NB4 (cell line): ENCODE measurements around the gene DRC3.

Source experiments
- DNase-seq: peaks from one replicate; pipeline ENCODE4 v3.0.0; 2010; ENCODE audit warnings: low read depth
- H3K4me3 ChIP-seq: one replicate; pipeline ENCODE4 v1.5.1; 2011; ENCODE audit warnings: mild to moderate bottlenecking, low read depth, low read length, moderate library complexity
- MYC ChIP-seq: IDR thresholded peaks from 2 replicates; pipeline ENCODE4 v1.6.1; 2011; ENCODE audit warnings: low read depth, low read length
- POLR2A ChIP-seq: IDR thresholded peaks from 2 replicates; pipeline ENCODE4 v1.6.1; 2011; ENCODE audit warnings: mild to moderate bottlenecking; ENCODE audit not compliant: insufficient read length; ENCODE audit errors: extremely low read depth
- TF ChIP-seq, protein P1 (sequence below): IDR thresholded peaks from one replicate; pipeline ENCODE4 v1.5.1; 2012; ENCODE audit warnings: low read depth, low read length
- TF ChIP-seq, protein P2 (sequence below): IDR thresholded peaks from 2 replicates; pipeline ENCODE4 v1.6.1; 2011; ENCODE audit warnings: low read depth, low read length

Gene DRC3

GRCh38 chr17:17985555-17985954, 12.9 kb downstream of the DRC3 start:
- peak; percentile 52 for DNase-seq
- TF ChIP-seq, protein P1, sequence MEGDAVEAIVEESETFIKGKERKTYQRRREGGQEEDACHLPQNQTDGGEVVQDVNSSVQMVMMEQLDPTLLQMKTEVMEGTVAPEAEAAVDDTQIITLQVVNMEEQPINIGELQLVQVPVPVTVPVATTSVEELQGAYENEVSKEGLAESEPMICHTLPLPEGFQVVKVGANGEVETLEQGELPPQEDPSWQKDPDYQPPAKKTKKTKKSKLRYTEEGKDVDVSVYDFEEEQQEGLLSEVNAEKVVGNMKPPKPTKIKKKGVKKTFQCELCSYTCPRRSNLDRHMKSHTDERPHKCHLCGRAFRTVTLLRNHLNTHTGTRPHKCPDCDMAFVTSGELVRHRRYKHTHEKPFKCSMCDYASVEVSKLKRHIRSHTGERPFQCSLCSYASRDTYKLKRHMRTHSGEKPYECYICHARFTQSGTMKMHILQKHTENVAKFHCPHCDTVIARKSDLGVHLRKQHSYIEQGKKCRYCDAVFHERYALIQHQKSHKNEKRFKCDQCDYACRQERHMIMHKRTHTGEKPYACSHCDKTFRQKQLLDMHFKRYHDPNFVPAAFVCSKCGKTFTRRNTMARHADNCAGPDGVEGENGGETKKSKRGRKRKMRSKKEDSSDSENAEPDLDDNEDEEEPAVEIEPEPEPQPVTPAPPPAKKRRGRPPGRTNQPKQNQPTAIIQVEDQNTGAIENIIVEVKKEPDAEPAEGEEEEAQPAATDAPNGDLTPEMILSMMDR = peak; percentile 59
- no peak for TF ChIP-seq MYC
- H3K4me3 ChIP-seq = no peak overlapping the region

- no peak overlapping the region for H3K4me3 ChIP-seq
- DNase-seq = no peak
- TF ChIP-seq MYC (no peak), POLR2A (no peak)
- TF ChIP-seq, protein P2, sequence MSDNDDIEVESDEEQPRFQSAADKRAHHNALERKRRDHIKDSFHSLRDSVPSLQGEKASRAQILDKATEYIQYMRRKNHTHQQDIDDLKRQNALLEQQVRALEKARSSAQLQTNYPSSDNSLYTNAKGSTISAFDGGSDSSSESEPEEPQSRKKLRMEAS = no peak
- TF ChIP-seq, protein P1 = no peak
These were observed 14.7 kb downstream of the DRC3 start for GRCh38 chr17:17987187-17987896.

DNA sequence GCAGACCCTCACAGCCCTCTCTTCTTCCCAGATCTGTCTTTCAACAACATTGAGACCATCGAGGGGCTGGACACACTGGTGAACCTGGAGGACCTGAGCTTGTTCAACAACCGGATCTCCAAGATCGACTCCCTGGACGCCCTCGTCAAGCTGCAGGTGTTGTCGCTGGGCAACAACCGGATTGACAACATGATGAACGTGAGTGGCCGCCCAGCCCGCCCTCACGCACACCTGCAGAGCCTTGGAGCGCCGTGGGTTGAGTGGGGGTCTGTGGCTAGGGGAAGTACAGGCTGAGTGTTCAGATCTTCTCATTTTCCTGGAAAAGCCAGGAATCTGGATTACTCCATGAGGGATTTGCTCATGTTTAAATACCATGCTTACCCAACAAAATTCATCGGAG, 15.2 kb downstream of the DRC3 start:
- H3K4me3 ChIP-seq = no peak overlapping the region
- no peak for DNase-seq
- no peak for TF ChIP-seq POLR2A

DNA sequence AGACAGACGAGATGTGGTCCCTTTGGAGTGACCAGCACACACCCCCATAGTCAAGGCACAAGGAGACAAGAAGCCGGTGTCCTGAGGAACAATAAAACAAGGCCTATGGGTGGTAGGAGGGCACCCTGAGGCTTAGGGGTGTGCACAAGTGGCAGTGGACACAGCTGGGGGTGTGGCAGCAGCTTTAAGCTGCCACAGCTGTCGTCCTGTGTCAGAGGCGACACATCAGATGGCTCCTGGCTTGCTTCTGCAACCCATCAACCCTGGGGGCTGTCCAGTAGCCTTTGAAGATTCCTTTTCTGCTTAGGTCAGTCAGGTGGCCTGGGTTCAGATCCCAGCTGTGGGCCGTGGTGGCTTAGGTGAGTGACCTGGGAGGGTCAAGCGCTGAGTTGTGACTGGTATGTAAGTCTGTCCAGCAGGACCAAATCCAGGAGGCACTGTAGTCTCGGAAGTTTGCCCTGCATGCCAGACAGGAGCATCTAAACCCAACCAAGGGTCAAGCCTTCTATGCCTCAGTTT, 15.8 kb downstream of the DRC3 start:
- no peak overlapping the region for H3K4me3 ChIP-seq
- no peak for TF ChIP-seq POLR2A
- TF ChIP-seq, protein P1 = no peak
- TF ChIP-seq, protein P2 = no peak
- no peak for TF ChIP-seq MYC
- DNase-seq = no peak

DNA sequence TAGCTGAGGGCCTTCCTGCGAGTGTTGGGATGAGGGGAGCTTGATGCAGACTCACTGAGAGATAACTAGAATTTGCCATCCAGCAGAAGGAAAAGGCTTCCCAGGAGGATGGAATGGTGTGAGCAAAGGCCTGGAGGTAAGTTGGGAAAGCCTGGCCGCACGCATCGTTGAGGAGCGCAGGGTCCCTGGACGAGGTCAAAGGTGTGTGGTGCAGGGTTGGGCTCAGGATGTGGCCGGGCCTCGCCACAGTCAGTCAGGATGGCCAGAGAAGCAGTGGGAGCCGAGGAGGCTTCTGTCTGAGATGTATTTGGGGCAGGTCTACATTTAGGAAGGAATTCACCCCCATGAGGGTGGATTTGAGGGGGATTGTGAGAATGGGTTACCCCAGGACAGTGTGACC, 16.4 kb downstream of the DRC3 start:
- H3K4me3 ChIP-seq = no peak overlapping the region
- TF ChIP-seq MYC (no peak), POLR2A (no peak)
- no peak for DNase-seq

DNA sequence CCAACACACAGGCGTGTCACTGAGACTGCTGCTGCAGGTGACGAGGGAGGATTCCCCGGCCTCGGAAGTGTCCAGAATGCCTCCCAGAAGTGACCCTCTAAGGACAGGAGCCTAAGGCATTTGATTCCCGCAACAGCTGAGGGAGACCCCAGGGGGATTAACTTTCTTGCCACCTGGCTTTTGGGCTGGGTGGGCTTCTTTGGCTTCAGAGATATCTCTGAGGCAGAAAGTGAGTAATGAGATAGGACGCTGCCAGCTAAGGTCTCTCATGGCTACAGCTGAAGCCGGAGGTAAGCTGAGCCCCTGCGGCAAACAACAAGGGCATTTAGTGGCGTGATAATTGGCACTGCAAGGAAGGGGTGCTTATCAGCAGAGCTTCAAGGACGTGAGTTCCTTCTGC, 17.0 kb downstream of the DRC3 start:
- no peak for DNase-seq
- no peak overlapping the region for H3K4me3 ChIP-seq
- TF ChIP-seq, protein P1 = no peak
- TF ChIP-seq POLR2A (no peak), MYC (no peak)
- TF ChIP-seq, protein P2 = no peak

- TF ChIP-seq, protein P2 = no peak
- TF ChIP-seq POLR2A (no peak), MYC (no peak)
- TF ChIP-seq, protein P1 = no peak
- H3K4me3 ChIP-seq = no peak overlapping the region
These were observed 17.6 kb downstream of the DRC3 start for GRCh38 chr17:17990282-17990681.

More at GRCh38 chr17:17990282-17990681, 17.6 kb downstream of the DRC3 start:
- DNase-seq = no peak
